Measurements from ENCODE around the gene SALL3.

The SALL3 gene

DNA sequence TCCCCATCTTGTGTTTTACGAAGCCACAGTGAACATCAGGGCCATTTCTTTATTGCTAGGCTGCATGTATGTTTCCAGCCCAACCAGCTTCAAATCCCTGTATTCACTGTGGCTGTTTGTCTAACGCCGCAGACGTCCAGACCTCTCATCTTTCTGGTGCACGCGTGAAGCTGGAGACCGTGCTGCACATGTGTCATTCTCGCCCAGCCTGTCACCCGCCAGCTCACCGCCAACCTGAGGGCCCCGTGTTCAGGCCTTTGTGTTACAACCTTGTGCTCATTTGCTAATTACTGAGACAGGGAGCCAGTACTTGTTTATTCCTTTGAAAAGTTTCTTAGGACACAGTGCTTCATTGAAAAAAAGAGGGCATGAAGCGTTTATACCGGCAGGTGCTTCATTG lies 21.4 kb downstream of the SALL3 start:
- in situ Hi-C loops (cut with MboI; ENCODE audit: low sequenced_read_pairs), result no loop called here

DNA sequence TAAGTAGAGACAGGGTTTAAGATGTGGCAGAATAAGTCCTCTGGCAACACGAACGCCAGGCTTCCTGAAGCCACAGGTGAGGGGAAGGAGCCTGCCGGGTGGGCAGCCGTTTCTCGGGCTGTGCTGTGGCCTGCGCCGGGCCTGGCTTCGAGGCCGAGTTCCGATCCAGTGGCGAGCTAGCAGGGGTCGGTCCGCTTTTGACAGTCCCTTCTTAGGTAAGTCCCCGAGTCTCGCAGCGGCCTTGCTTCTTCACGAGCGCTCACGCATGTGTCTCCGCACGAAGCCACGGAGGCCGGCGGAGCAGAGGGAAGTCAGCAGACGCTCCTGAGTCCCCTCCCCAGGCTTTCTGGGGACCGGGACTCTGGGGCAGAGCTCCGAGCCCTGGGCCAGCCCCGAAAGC lies 26.0 kb downstream of the SALL3 start:
- in situ Hi-C loops (cut with MboI; ENCODE audit: low sequenced_read_pairs), result no loop called here

DNA sequence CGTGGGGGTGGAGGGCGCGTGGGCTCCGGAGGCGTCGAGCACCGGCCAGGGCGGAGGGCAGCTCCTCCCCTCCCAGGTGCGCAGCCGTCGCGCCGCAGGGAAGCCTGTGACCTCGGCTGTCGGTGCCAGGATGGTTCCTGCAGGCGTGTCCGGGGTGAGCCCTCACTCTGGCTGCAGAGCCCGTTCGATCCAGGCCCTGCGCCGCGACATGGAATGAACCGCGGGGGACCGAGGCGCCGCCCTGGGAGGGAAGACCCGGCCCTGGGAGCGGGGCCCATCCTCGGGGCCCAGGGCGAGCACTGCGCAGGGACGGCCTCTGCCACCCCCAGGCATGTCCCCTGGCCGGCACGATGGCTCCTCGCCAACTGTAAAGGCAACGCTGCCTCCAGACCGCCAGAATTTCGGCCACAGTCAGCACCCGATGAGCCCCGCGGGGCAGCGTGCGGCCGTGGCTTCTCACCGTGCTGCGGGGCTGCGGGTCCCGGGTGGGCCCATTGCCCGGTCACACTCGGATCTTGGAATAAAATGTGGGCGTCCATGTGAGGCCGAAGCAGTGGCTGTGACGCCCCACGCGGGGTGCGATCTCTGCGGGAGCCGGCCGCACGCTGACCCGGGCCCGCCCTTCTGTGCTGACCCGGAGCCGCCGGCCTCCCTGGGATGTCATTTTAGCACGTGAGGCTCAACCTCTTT lies 26.6 kb downstream of the SALL3 start:
- in situ Hi-C loops (cut with MboI; ENCODE audit: low sequenced_read_pairs), result no loop called here

DNA sequence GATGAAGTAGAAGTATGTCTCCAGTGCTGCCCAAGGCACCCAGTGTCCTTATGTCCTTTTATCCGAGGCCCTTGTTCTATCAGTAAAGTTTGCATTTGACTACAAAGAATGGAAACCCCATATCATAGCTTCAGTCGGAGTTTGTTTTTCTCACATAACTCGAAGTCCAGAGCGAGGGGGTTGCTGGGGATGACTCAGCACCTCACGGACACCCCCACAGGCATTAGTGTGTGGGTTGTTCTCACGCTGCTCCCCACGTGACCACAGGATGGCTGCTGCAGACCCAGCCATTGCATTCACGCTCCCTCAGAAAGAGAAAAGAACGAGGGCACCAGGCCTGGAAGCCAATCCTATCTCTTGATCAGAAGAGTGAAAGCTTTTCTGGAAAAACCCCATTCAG lies 27.8 kb downstream of the SALL3 start:
- in situ Hi-C loops (cut with MboI; ENCODE audit: low sequenced_read_pairs), result no loop called here

DNA sequence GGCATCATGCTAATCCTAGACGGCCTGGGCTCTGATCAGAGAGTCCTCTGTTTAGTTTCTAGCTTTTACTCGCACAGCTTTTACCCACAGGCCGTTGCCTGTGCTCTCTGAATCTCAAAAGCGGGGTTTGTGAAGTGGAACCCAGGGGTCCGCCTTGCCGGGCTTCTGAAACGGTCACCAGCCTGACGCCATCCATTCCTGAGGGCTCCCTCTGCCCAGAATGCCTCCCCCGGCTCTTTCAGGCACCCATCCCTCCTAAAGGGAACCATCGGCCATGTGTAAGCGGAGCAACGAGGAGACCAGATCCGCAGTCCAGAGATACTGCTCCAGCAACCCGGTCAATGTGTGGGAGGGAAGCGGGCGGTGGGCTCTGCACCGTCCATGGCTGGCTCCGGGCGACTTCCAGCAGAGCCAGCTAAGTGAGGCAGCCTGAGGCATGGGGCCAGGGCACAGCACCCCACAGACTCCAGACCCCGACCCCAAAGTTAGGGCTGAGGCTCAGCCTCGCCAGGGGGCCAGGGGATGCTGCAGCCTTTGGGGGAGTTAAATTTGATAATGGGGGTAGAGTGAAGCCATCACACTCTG lies 28.8 kb downstream of the SALL3 start:
- in situ Hi-C loops (cut with MboI; ENCODE audit: low sequenced_read_pairs), result no loop called here

DNA sequence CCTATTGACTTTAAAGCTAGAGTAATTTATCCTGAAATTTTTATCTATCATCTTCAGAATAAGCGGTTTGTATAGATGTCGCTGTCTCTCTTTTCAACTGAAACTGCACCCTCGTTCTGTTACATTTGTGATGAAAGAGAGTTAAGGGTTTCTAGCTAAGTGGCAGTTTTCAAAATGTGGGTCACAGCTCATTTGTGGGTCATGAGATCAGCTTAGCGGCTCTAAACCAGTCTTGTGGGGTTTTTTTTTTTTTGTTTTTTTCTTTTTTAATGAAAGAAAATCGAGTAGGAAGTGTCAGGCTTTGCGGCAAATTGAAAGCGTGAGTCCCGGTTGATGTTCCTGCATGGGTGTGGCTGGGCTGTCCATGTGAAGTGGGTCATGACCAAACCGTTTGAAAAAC lies 31.2 kb downstream of the SALL3 start:
- in situ Hi-C loops (cut with MboI; ENCODE audit: low sequenced_read_pairs), result no loop called here

DNA sequence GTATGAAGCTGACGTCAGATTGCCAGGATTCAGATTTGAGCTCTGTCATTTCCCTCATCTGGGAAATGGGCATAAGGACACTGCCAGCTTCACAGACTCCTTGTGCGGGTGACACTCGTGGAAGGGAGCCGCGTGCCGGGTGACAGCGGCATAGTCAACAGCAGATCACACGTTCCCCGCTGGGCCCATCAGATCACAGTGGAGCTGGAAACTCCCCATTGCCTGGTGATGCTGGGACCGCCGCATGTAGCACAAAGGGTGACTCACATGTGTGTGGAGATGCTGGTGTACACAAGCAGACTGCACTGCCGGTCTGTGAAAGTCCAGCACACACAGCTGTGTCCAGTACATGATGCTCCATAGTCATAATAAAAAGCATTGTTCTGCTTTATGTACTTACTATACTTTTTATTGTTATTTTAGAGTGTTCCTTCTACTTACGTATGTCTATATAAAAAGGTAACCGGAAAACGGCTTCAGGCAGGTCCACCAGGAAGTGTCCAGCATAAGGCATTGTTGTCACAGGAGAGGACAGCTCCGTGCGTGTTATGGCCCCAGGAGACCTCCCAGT lies 31.8 kb downstream of the SALL3 start:
- in situ Hi-C loops (cut with MboI; ENCODE audit: low sequenced_read_pairs), result no loop called here

DNA sequence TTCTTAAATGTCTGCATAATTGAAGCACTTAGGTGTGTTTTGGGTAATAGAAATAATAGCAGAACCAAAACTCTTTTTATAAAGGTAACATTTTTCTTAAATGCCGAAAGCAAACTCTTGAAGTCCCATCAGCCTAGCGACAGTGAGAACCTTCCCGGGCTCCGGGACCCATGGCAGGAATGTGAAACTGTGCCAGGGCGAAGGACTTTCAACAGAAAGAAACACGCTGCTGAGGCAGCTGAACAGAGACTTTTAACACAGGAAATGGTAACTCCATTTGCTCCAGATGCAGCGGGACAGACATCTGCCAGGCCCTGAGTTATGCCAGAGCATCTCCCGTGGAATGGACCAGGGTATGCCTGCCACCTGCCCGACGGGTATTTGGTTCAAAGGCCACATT lies 34.3 kb downstream of the SALL3 start:
- in situ Hi-C loops (cut with MboI; ENCODE audit: low sequenced_read_pairs), result no loop called here

DNA sequence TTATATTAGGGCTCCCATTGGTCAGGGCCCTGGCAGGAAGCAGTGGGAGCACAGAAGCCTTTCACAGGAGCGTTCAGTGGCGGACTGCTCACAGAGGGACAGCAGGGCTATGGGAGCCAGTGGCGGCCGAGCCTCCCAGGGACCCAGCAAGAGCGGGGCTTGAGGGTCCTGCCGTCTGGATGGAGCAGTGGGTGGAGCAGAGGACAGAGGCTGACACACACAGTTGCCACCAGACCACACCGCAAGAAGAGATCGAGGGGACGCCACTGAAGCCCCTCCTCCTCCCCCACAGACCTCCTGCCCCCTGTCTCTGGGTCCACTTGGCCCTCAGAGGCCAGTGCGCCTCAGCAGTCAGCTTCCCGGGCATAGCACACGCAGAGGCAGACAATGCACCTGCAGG lies 39.3 kb downstream of the SALL3 start:
- in situ Hi-C loops (cut with MboI; ENCODE audit: low sequenced_read_pairs), result no loop called here

DNA sequence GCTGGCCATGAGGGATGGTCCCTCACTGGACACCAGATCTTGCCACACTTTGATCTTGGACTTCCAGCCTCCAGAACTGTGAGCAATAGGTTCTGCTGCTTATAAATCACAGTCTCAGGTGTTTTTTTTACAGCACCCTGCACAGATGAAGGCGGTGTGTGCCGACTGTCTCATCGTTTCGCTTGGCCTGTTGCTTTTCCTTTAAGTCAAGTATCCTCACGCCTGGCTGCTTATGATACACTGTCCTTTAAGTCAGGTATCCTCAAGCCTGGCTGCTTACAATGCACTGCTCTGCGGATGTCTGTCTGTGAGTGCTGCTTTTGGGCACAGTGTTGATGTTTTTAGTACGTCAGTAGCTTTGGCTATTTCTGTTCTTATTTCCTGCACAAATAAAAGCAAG lies 40.3 kb downstream of the SALL3 start:
- in situ Hi-C loops (cut with MboI; ENCODE audit: low sequenced_read_pairs), result no loop called here

DNA sequence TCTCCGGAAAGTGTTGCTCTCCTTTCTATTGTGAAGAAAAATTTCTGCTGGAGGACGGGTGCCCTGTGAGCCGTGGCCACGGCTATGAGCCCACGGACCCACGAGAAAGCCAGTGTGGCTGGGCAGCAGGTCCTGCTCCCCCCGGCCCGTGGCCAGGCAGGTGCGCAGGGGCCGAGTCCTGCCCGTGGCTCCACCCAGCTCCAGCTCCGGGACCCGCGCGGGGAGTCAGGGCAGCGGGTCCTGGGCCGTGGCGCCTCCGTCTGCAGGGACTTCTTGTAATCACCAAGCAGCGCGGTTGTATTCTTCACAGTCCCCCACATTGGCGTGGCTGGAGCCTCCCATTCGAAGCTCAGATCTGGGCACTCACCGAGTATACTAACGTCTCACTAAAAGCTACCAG lies 43.0 kb downstream of the SALL3 start:
- in situ Hi-C loops (cut with MboI; ENCODE audit: low sequenced_read_pairs), result no loop called here

DNA sequence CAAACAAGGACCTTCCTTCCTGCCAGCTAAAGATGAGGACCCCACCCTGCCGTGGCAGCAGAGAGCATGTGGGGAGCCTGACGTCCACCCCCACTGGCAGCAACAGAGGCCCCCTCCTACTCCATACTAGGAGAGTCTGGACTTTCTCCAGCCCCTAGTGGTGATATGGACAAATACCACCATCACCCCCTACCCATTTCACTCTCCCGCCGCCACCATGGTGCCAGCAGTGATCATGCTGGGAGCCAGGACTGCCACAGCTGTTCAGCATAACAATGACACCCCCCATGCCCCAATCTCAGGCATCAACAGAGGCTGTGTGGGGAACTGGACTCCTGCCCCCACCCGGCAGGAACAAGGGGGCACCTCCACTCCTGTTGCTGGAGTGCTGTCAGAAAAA lies 46.9 kb downstream of the SALL3 start:
- in situ Hi-C loops (cut with MboI; ENCODE audit: low sequenced_read_pairs), result no loop called here

DNA sequence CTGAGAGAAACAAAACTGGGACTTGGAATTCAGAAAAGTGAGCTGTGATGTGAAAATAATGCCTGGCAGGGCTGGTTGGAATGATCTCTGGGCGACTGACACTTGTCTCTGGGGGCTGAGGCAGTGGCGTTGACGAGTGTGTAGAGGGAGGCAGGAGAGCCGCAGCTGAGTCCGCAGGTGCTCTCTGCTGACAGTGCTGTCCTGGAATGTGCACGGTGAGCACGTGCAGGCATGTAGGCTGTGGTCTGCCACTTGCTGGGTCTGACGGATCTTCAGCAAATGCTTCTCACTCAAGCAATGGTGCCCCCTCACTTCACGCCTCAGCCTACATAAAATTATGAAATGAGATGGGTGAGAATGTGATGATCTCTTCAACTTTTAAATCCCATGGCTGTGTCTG lies 51.1 kb downstream of the SALL3 start:
- in situ Hi-C loops (cut with MboI; ENCODE audit: low sequenced_read_pairs), result no loop called here

DNA sequence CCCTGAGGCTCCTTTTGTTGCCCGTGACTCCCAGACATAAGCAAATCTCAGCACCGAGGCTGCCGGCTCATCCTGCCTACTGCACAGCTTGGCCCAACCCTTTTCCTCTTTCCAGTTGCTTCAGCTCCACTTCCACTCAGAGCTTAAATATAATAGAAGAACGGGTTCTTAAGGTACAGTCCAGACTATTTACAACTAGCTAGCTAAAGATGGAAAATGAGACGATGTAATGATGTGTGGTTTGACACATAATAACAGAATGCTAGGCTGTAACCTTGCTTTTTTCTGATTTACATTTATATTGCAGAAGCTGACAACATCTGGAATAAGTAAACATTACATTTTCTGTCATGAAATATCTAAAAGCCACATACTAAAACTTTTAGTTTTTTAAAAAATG lies 62.7 kb downstream of the SALL3 start:
- in situ Hi-C loops (cut with MboI; ENCODE audit: low sequenced_read_pairs), result no loop called here

DNA sequence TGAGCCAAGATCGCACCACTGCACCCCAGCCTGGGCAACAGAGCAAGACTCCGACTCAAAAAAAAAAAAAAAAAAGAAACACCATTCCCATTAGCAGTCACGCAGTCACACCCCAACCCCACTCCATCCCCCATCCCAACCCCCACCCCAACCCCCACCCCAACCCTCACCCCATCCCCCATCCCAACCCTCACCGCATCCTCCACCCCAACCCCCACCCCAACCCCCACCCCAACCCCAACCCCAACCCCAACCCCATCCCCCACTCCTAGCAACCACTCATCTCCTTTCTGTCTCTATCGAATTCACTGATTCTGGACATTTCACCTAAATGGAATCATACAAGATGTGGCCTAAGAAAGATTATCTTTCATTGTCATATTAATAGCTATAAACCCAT lies 63.7 kb downstream of the SALL3 start:
- in situ Hi-C loops (cut with MboI; ENCODE audit: low sequenced_read_pairs), result no loop called here

DNA sequence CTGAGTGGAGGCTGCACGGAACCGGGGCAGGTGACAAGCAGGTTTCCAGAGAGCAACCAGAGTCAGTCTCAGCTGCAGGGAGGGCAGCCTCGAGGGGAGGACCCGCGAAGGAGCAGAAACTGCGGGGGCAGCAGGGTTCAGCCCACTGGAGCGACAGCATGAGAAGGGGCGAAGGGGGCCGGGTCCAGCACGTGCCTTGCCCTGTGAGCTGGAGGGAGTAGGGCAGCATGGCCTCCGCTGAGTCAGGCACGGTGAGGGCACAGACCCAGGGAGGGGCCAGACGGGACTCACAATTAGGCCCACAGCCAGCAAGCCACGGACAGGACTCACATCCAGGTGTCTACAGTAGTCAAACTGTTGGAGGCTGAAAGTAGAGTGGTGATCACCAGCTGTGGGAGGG lies 66.9 kb downstream of the SALL3 start:
- in situ Hi-C loops (cut with MboI; ENCODE audit: low sequenced_read_pairs), result no loop called here

DNA sequence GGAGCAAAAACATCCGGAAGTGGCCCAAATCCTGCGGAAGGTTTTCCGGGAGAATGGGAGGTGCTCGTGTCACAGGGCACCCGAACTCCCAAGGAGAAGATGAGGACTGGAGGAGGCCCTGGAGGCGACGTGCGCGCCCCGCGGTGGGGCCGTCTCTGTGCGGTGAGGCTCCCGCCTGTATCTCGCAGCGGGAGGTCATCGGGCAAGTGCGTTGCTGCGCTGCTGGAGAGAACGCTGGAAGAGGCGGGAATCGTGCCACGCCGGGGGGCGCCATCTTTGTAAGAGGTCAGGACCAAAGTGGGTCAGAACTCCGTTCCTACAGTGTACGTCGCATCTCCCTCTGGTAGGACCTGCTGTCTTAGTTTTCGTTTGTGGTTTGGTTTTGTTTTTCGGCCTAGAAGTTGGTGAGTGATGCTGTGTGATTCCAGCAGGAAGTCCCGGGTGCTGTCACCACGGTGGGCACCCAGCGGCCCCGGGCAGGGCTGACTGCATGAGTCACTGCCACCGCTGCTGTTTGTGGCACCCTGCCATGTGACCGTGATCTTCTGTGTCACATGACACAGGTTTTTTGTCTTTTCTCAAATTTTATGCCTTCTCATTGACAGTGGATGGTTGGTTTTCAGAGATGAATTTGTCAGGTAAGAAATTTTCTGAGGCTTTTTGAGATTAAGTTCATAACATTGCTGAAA lies 68.1 kb downstream of the SALL3 start:
- in situ Hi-C loops (cut with MboI; ENCODE audit: low sequenced_read_pairs), result no loop called here

DNA sequence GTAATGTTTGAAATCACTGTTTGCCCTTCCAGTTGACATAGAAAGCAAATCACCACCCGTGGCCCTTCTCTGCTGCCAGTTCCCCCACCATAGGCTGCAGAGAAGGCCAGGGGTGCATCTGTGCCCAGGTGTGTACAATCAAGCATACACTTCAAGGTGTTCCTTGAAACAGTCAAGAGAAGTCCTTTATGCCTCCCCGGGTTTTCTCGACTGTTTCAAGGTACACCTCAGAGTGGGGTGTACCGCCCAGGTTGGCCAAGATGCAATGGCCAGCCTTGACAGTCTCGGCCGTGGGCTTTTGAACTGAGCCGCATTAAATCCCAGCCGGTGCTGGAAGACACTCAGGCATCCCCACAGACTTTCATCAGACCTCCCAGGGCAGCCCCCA lies 68.6 kb downstream of the SALL3 start:
- in situ Hi-C loops (cut with MboI; ENCODE audit: low sequenced_read_pairs), result no loop called here

DNA sequence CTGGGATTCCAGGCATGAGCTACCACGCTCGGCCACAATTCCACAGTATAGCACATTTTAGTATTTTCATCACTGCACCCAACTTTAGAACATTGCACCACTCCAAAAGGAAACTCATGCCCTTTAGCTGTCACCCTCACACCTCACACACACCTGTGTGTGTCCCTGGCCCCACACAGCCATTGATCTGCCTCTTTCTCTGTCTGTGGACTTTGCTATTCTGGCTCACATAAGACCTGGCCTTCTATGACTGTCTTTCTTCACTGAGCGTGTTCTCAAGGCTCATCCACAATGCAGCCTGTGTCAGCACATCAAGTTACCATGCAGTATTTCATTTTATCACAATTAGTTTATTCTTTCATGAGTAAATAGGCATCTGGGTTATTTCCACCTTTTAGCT lies 69.9 kb downstream of the SALL3 start:
- in situ Hi-C loops (cut with MboI; ENCODE audit: low sequenced_read_pairs), result no loop called here
